ENCODE results near the gene PNLIP.

The PNLIP gene

DNA sequence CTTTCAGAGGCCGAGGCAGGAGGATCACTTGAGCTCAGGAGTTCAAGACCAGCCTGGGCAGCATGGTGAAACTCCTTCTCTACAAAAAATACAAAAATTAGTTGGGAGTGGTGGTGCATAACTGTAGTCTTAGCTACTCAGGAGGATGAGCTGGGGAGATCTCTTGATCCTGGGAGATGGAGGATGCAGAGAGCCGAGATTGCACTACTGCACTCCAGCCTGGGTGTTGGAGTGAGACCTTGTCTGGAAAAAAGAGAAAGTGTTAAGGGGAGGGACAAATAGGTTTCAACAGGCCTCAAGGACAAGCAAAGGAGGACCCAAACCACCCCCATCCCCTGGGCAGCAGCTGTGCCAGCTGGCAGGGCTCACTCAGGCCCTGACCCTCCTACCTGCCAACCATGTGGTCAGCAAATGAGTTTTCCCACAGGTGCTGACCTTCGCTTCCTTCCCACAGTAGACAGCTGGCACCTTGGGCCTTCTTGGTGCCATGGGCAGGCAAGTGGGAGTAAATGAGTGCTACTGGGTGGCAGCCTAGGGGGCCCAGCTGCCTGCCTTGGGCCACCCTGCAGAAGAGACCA, 69.6 kb downstream of the PNLIP start:
- no peak for DNase-seq (ENCODE audit: low read depth)

Measured in non-pigmented ciliary epithelial cell (primary cell).